Smooth muscle cell (in vitro differentiated cells): ENCODE data around the gene MED13L. TPM values are rescaled to one million over a fixed set of nuclear protein-coding genes. Genes with fewer than 3 reads are reported as not detected.

Experiments
- DNase-seq: peaks from one replicate; lab custom pipeline; 2025; ENCODE audit not compliant: unreplicated experiment; lab: John Stamatoyannopoulos, UW
- H2AFZ ChIP-seq: fragments of 200-600 bp; sonication (generic); 2 replicates; pipeline ENCODE4 v1.6.0; 2016; ENCODE audit warnings: antibody characterized with exemption, low read depth, mild to moderate bottlenecking
- H3F3A ChIP-seq: fragments of 200-600 bp; sonication (generic); 2 replicates; pipeline ENCODE4 v1.6.0; 2017; ENCODE audit warnings: antibody characterized with exemption, low read depth
- H3K27ac ChIP-seq: fragments of 200-600 bp; sonication (generic); 2 replicates; pipeline ENCODE4 v1.5.1; 2016; ENCODE audit warnings: low read depth, mild to moderate bottlenecking
- H3K27me3 ChIP-seq: fragments of 200-600 bp; sonication (generic); 2 replicates; pipeline ENCODE4 v1.6.1; 2016; ENCODE audit warnings: low read depth, mild to moderate bottlenecking
- H3K36me3 ChIP-seq: fragments of 200-600 bp; sonication (generic); 2 replicates; pipeline ENCODE4 v1.5.1; 2016; ENCODE audit warnings: low read depth
- H3K4me1 ChIP-seq: fragments of 200-600 bp; sonication (generic); 2 replicates; pipeline ENCODE4 v1.5.1; 2016; ENCODE audit warnings: low read depth
- H3K4me2 ChIP-seq: fragments of 200-600 bp; sonication (generic); 2 replicates; pipeline ENCODE4 v1.6.0; 2016; ENCODE audit warnings: mild to moderate bottlenecking
- H3K4me3 ChIP-seq: fragments of 200-600 bp; sonication (generic); 2 replicates; pipeline ENCODE4 v1.5.1; 2016; ENCODE audit warnings: mild to moderate bottlenecking
- H3K79me2 ChIP-seq: fragments of 200-600 bp; sonication (generic); 2 replicates; pipeline ENCODE4 v1.6.0; 2016; ENCODE audit warnings: low read depth, mild to moderate bottlenecking
- H3K9ac ChIP-seq: fragments of 200-600 bp; sonication (generic); 2 replicates; pipeline ENCODE4 v1.6.0; 2016; ENCODE audit warnings: low read depth
- H3K9me3 ChIP-seq: fragments of 200-600 bp; sonication (generic); replicated peaks from 2 replicates; pipeline ENCODE4 v1.5.1; 2016; ENCODE audit warnings: low read depth
- H4K20me1 ChIP-seq: fragments of 200-600 bp; sonication (generic); 2 replicates; pipeline ENCODE4 v1.6.0; 2016; ENCODE audit warnings: low read depth
- CTCF ChIP-seq: fragments of 200-600 bp; sonication (generic); IDR thresholded peaks from 2 replicates; pipeline ENCODE4 v1.5.1; 2017; ENCODE audit warnings: borderline replicate concordance, mild to moderate bottlenecking, antibody characterized with exemption; ENCODE audit not compliant: insufficient read depth, poor library complexity, severe bottlenecking
- WGBS: methylation state at CpG from one replicate; pipeline ENCODE4 v1.1.7; 2016; ENCODE audit warnings: low lambda C conversion rate; 5-methylcytosine and 5-hydroxymethylcytosine counted together
- polyA plus RNA-seq: library from polyadenylated mRNA; unstranded; fragments of >200 nt; fragmentation: Nextera tagmentation; extraction: Ambion mirVana; gene quantifications from 2 replicates; pipeline ENCODE4 v1.2.1, GENCODE V29; 2016
- total RNA-seq: library from RNA; depleted of rRNA; stranded (reverse); fragments of >200 nt; gene quantifications from 2 replicates; pipeline ENCODE4 v1.2.3, GENCODE V29; 2014

Gene MED13L
- total and polyA plus RNA-seq, 2 experiments from 2014 or later = 13.2 to 74.3 TPM

DNA sequence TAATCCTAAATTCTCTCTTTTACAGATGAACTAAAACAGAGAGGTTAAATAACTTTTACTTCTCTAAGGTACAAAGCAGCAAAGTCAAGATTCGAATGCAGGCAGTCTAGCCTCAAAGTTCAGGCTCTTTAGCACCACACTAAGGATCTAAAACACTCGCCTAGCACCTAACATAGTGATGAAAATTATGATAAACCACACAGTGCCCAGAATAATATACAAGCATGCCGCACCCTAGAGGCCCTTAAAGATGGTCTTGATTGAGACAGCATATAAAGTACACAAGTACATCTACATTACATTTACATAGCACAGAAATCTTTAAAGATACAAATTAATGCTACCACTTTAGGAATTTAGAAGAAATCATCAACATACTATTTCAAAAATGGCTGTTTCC is 207.0 kb downstream of the MED13L start:
- Histone ChIP-seq H3K4me1 (peaks cover 18% of the 10 kb centered on the region), H3K9me3 (no peaks in the 10 kb centered on the region), H3K9ac (no peak overlapping the region), H3K79me2 (peaks cover 82% of the 10 kb centered on the region), H2AFZ (no peak overlapping the region), H3K36me3 (no peaks in the 10 kb centered on the region), H4K20me1 (peaks cover 86% of the 10 kb centered on the region), H3K4me2 (no peak overlapping the region), H3F3A (peaks cover 26% of the 10 kb centered on the region), H3K27me3 (no peaks in the 10 kb centered on the region), H3K27ac (peak overlapping the region; percentile 2), H3K4me3 (no peak overlapping the region)
- no peak for DNase-seq
- 92% methylated on average over 3 of the region's 3 CpGs for WGBS
- no peak for TF ChIP-seq CTCF

DNA sequence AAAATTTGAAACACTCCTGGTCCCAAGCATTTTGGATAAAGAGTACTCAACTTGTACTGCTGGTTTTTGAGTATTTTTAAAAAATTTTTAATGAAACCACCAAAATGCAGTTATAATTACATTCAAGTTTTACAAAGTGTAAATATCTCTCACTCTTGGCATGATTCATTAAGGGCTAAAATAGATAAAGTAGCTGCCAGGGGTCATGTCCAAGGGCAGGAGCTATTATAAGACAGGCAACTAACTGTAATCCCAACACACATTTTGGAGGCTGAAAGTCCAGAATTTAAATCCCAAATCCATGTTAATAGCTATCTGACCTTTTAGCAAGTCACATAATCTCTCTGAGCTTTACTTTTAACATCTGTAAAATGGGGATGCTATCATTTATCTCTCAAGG is 207.6 kb downstream of the MED13L start:
- peaks cover 22% of the 10 kb centered on the region for H3F3A ChIP-seq
- no peak overlapping the region for H3K9ac ChIP-seq
- no peaks in the 10 kb centered on the region for H3K36me3 ChIP-seq
- no peak for DNase-seq
- H3K79me2 ChIP-seq = peaks cover 84% of the 10 kb centered on the region
- peaks cover 18% of the 10 kb centered on the region for H3K4me1 ChIP-seq
- no peak overlapping the region for H2AFZ ChIP-seq
- no peaks in the 10 kb centered on the region for H3K9me3 ChIP-seq
- H3K27me3 ChIP-seq = no peaks in the 10 kb centered on the region
- peak overlapping the region; percentile 2 for H3K27ac ChIP-seq
- H3K4me2 ChIP-seq = no peak overlapping the region
- peaks cover 85% of the 10 kb centered on the region for H4K20me1 ChIP-seq
- TF ChIP-seq CTCF = no peak
- no peak overlapping the region for H3K4me3 ChIP-seq

DNA sequence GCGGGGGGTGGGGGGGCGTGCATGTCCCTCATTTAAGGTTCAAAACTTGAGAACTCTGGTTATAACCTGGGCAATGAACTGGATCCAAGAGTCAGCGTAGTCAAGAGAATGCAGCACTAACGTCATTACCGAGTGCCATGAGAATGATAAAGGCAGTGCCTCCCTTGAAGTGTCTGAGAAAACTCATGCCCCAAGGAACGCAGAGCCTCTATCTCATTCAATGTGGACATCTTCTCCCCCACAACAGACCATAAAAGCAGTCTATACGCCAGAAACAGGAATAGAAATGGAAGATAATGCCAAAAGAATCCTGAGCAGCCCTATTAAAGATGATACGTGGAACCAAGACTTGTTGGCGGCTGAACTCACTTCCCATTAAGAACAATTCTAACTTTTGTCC is 208.6 kb downstream of the MED13L start:
- WGBS = 52% methylated on average over 9 of the region's 9 CpGs
- TF ChIP-seq CTCF = no peak
- Histone ChIP-seq H4K20me1 (peaks cover 89% of the 10 kb centered on the region), H3K4me2 (peak overlapping the region; percentile 66), H3K36me3 (no peaks in the 10 kb centered on the region), H3K4me3 (no peak overlapping the region), H3K9me3 (no peaks in the 10 kb centered on the region), H3F3A (peaks cover 22% of the 10 kb centered on the region), H3K79me2 (peaks cover 84% of the 10 kb centered on the region), H3K9ac (no peak overlapping the region), H2AFZ (no peak overlapping the region), H3K27ac (peak overlapping the region; percentile 77), H3K4me1 (peaks cover 25% of the 10 kb centered on the region), H3K27me3 (no peaks in the 10 kb centered on the region)
- DNase-seq = no peak

DNA sequence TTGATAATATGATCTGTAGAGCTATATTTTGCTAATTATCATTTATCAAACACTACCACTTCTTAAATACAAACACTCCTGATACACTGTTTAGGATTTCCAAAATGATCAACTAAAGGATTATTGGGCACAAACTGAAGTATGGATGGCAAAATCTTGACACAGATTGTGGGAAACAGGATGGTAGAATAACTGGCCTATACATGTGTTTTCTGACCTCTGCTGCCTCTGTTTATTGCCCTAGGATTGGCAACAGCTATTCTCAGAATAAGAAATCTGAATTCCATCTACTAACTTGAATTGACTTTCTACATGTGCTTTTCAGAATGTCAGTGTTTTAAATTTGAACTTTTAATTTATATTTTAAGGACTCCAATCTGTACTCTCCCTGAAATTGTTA is 209.1 kb downstream of the MED13L start:
- Histone ChIP-seq H3K79me2 (peaks cover 84% of the 10 kb centered on the region), H3K36me3 (no peaks in the 10 kb centered on the region), H3K4me2 (peak overlapping the region; percentile 66), H3K27me3 (no peaks in the 10 kb centered on the region), H3K4me1 (peaks cover 25% of the 10 kb centered on the region), H3K9me3 (no peaks in the 10 kb centered on the region), H4K20me1 (peaks cover 90% of the 10 kb centered on the region), H3K9ac (peak overlapping the region; percentile 12), H3K27ac (peak overlapping the region; percentile 77), H3K4me3 (no peak overlapping the region), H2AFZ (no peak overlapping the region), H3F3A (peaks cover 22% of the 10 kb centered on the region)
- TF ChIP-seq CTCF = no peak
- no peak for DNase-seq
